Muscle layer of duodenum (tissue), 2 donors: ENCODE measurements around the gene GSTM3.
"Not testable (repeated sequence)": the region's sequence is repeated elsewhere in the genome, so short reads cannot be mapped to it uniquely, and the experiment has no call there.

Experiments used
- H3K27ac ChIP-seq: one replicate; pipeline ENCODE4 v1.7.0; 2013; ENCODE audit warnings: mild to moderate bottlenecking, low read length
- H3K27me3 ChIP-seq: one replicate; pipeline ENCODE4 v1.7.0; 2013; ENCODE audit warnings: low read depth, mild to moderate bottlenecking, control low read depth, low read length
- H3K36me3 ChIP-seq, 2 donors: one replicate each; pipeline ENCODE4 v1.7.0; 2013; ENCODE audit warnings: low read length in 2 of 2, control low read depth in 1 of 2, mild to moderate bottlenecking in 1 of 2; ENCODE audit not compliant: insufficient read depth in 2 of 2, control insufficient read depth in 1 of 2
- H3K4me1 ChIP-seq, 2 donors: one replicate each; pipeline ENCODE4 v1.7.0; 2013; ENCODE audit warnings: low read length in 2 of 2, mild to moderate bottlenecking in 2 of 2, control low read depth in 1 of 2, moderate library complexity in 1 of 2; ENCODE audit not compliant: insufficient read depth in 2 of 2, control insufficient read depth in 1 of 2
- H3K4me3 ChIP-seq, 2 donors: one replicate each; pipeline ENCODE4 v1.7.0; 2013; ENCODE audit warnings: low read length in 2 of 2, low read depth in 1 of 2, mild to moderate bottlenecking in 1 of 2
- H3K9me3 ChIP-seq, 2 donors: one replicate each; pipeline ENCODE4 v1.7.0; 2013; ENCODE audit warnings: low read length in 2 of 2, control low read depth in 1 of 2, mild to moderate bottlenecking in 1 of 2; ENCODE audit not compliant: control insufficient read depth in 1 of 2
- donor health status: healthy.

Gene GSTM3

GRCh38 chr1:109757936-109758786, 17.3 kb upstream of the GSTM3 start:
- Histone ChIP-seq H3K4me1 (peaks cover 0 to 13% of the 10 kb centered on the region in 2 donors), H3K36me3 (no peaks in the 10 kb centered on the region), H3K27me3 (no peaks in the 10 kb centered on the region), H3K9me3 (no peaks in the 10 kb centered on the region), H3K4me3 (no peak overlapping the region), H3K27ac (no peak overlapping the region)

GRCh38 chr1:109756848-109757521, 16.1 kb upstream of the GSTM3 start:
- no peaks in the 10 kb centered on the region for H3K36me3 ChIP-seq
- H3K27ac ChIP-seq = no peak overlapping the region
- peaks cover 0 to 13% of the 10 kb centered on the region in 2 donors for H3K4me1 ChIP-seq
- no peaks in the 10 kb centered on the region for H3K9me3 ChIP-seq
- H3K27me3 ChIP-seq = no peaks in the 10 kb centered on the region
- no peak overlapping the region for H3K4me3 ChIP-seq

- H3K36me3 ChIP-seq = not testable (repeated sequence)
These were observed 15.5 kb upstream of the GSTM3 start for GRCh38 chr1:109756325-109756724.

GRCh38 chr1:109754738-109755137, 13.9 kb upstream of the GSTM3 start:
- Histone ChIP-seq H3K36me3 (peaks cover 0 to 3% of the 10 kb centered on the region in 2 donors), H3K27ac (no peak overlapping the region), H3K4me3 (no peak overlapping the region), H3K4me1 (no peaks in the 10 kb centered on the region), H3K27me3 (no peaks in the 10 kb centered on the region), H3K9me3 (no peaks in the 10 kb centered on the region)

More at GRCh38 chr1:109756325-109756724, 15.5 kb upstream of the GSTM3 start:
- not testable (repeated sequence) for H3K27ac ChIP-seq, H3K27me3 ChIP-seq, H3K4me3 ChIP-seq, H3K9me3 ChIP-seq
- H3K4me1 ChIP-seq = peaks cover 0 to 10% of the 10 kb centered on the region in 2 donors

- Histone ChIP-seq H3K4me3 (no peak overlapping the region), H3K36me3 (peaks cover 0 to 3% of the 10 kb centered on the region in 2 donors), H3K27me3 (peaks cover 3% of the 10 kb centered on the region), H3K9me3 (no peaks in the 10 kb centered on the region), H3K4me1 (no peaks in the 10 kb centered on the region), H3K27ac (no peak overlapping the region)
These were observed 10.9 kb upstream of the GSTM3 start for GRCh38 chr1:109751531-109752260.

- H3K36me3 ChIP-seq = peaks cover 0 to 3% of the 10 kb centered on the region in 2 donors
- H3K27me3 ChIP-seq = peaks cover 3% of the 10 kb centered on the region
- no peak overlapping the region for H3K4me3 ChIP-seq
- H3K27ac ChIP-seq = no peak overlapping the region
- H3K9me3 ChIP-seq = no peaks in the 10 kb centered on the region
- H3K4me1 ChIP-seq = no peaks in the 10 kb centered on the region
These were observed 10.1 kb upstream of the GSTM3 start for GRCh38 chr1:109750920-109751319.

- H3K4me1 ChIP-seq = no peaks in the 10 kb centered on the region
- H3K27ac ChIP-seq = no peak overlapping the region
- peaks cover 0 to 3% of the 10 kb centered on the region in 2 donors for H3K36me3 ChIP-seq
- peaks cover 3% of the 10 kb centered on the region for H3K27me3 ChIP-seq
- H3K4me3 ChIP-seq = no peak overlapping the region
- H3K9me3 ChIP-seq = no peaks in the 10 kb centered on the region
These were observed 9.5 kb upstream of the GSTM3 start for GRCh38 chr1:109750241-109750882.

- Histone ChIP-seq H3K36me3 (peaks cover 0 to 3% of the 10 kb centered on the region in 2 donors), H3K9me3 (no peaks in the 10 kb centered on the region), H3K4me1 (no peaks in the 10 kb centered on the region), H3K27me3 (peaks cover 3% of the 10 kb centered on the region), H3K27ac (no peak overlapping the region), H3K4me3 (no peak overlapping the region)
These were observed 8.4 kb upstream of the GSTM3 start for GRCh38 chr1:109749221-109749620.

- H3K36me3 ChIP-seq, H3K4me3 ChIP-seq: not testable (repeated sequence)
These were observed 7.5 kb upstream of the GSTM3 start for GRCh38 chr1:109748311-109748710.

GRCh38 chr1:109739738-109740614, 862 bp downstream of the GSTM3 start:
- H3K27me3 ChIP-seq = no peaks in the 10 kb centered on the region
- no peaks in the 10 kb centered on the region for H3K9me3 ChIP-seq
- H3K4me1 ChIP-seq = peaks cover 4 to 14% of the 10 kb centered on the region in 2 donors
- H3K27ac ChIP-seq = peak overlapping the region; percentile 51
- H3K4me3 ChIP-seq = peak overlapping the region; percentile 64 to 79
- H3K36me3 ChIP-seq = peaks cover 18 to 20% of the 10 kb centered on the region in 2 donors

More at GRCh38 chr1:109748311-109748710, 7.5 kb upstream of the GSTM3 start:
- H3K27me3 ChIP-seq, H3K4me1 ChIP-seq, H3K27ac ChIP-seq, H3K9me3 ChIP-seq: not testable (repeated sequence)
